AG04450 (cell line): ENCODE results near the gene TMPRSS15. TPM values are rescaled to one million over a fixed set of nuclear protein-coding genes. Genes with fewer than 3 reads are reported as not detected.
"Not testable (repeated sequence)": the region's sequence is repeated elsewhere in the genome, so short reads cannot be mapped to it uniquely, and the experiment has no call there.

Source experiments
- CTCF ChIA-PET: fragments of 300-600, 350-600 bp; formaldehyde crosslinking; extraction: SDS; loops from one replicate; lab custom pipeline; 2022; ENCODE audit warnings: antibody characterized with exemption, inconsistent platforms; lab: Charles Lee
- POLR2A ChIA-PET: fragments of 350-600 bp; formaldehyde crosslinking; extraction: SDS; loops from one replicate; lab custom pipeline; 2021; ENCODE audit warnings: antibody characterized with exemption, inconsistent platforms; lab: Yijun Ruan, JAX
- DNase-seq: peaks from one replicate; pipeline ENCODE4 v3.0.0-alpha.2; 2011; ENCODE audit warnings: low read depth, low spot score
- H3K27ac ChIP-seq: one replicate; pipeline ENCODE4 v1.5.1; 2012; ENCODE audit warnings: low read depth, low read length, control low read depth
- H3K27me3 ChIP-seq: one replicate; pipeline ENCODE4 v1.6.0; 2012; ENCODE audit warnings: low read length; ENCODE audit not compliant: control insufficient read depth, insufficient read depth
- H3K4me3 ChIP-seq: 2 replicates; pipeline ENCODE4 v1.5.1; 2011; ENCODE audit warnings: mild to moderate bottlenecking, low read depth, low read length, control low read depth
- H3K9me3 ChIP-seq: 2 replicates; pipeline ENCODE4 v1.5.1; 2012; ENCODE audit warnings: low read length; ENCODE audit not compliant: control insufficient read depth, insufficient read depth
- CTCF ChIP-seq: IDR thresholded peaks from 2 replicates; pipeline ENCODE4 v1.5.1; 2011; ENCODE audit warnings: low read depth, low read length, control low read depth, inconsistent platforms
- polyA plus RNA-seq: library from polyadenylated mRNA; depleted of rRNA; stranded (reverse); fragments of >200 nt; gene quantifications from 2 replicates; pipeline ENCODE4 v1.2.3, GENCODE V29; 2011

The TMPRSS15 gene
- polyA plus RNA-seq, 1 experiment: not detected

- DNase-seq: no peak
- CTCF ChIA-PET: no interaction called here
- TF ChIP-seq CTCF: no peak
Measured at GRCh38 chr21:18409579-18409978, 6.0 kb upstream of the TMPRSS15 start.

GRCh38 chr21:18398843-18399242 lies 4.7 kb downstream of the TMPRSS15 start:
- H3K27me3 ChIP-seq: no peaks in the 10 kb centered on the region
- peaks cover 4% of the 10 kb centered on the region; the same call in 1 of the 2 replicates for H3K9me3 ChIP-seq
- CTCF ChIA-PET: no interaction called here
- no peak for DNase-seq
- no peak overlapping the region for H3K27ac ChIP-seq
- no peak for TF ChIP-seq CTCF
- no peak overlapping the region for H3K4me3 ChIP-seq
- POLR2A ChIA-PET: no interaction called here

More at GRCh38 chr21:18409579-18409978, 6.0 kb upstream of the TMPRSS15 start:
- no peaks in the 10 kb centered on the region for H3K27me3 ChIP-seq
- no peak overlapping the region for H3K4me3 ChIP-seq
- POLR2A ChIA-PET: no interaction called here
- peaks cover 7% of the 10 kb centered on the region; the same call in 1 of the 2 replicates for H3K9me3 ChIP-seq
- no peak overlapping the region for H3K27ac ChIP-seq

GRCh38 chr21:18387994-18388393 lies 15.6 kb downstream of the TMPRSS15 start:
- no peak overlapping the region for H3K4me3 ChIP-seq
- no peak for DNase-seq
- no peak for TF ChIP-seq CTCF
- CTCF ChIA-PET: no interaction called here
- POLR2A ChIA-PET: no interaction called here
- H3K27ac ChIP-seq: no peak overlapping the region
- peaks cover 13% of the 10 kb centered on the region for H3K9me3 ChIP-seq
- H3K27me3 ChIP-seq: no peaks in the 10 kb centered on the region

- POLR2A ChIA-PET: no interaction called here
- no peaks in the 10 kb centered on the region for H3K27me3 ChIP-seq
- CTCF ChIA-PET: interaction anchor here (1.0 kb wide), 1 partner anchor 31 kb away, joined by 3 read pairs; no protein-coding TSS in a partner anchor
- DNase-seq: no peak
- no peak overlapping the region for H3K27ac ChIP-seq
- H3K9me3 ChIP-seq: peaks cover 5% of the 10 kb centered on the region; the same call in 1 of the 2 replicates
- TF ChIP-seq CTCF: no peak
- no peak overlapping the region for H3K4me3 ChIP-seq
Measured at GRCh38 chr21:18384771-18385170, 18.8 kb downstream of the TMPRSS15 start.

- H3K27ac ChIP-seq, H3K27me3 ChIP-seq, H3K4me3 ChIP-seq, H3K9me3 ChIP-seq, CTCF ChIA-PET, POLR2A ChIA-PET, DNase-seq: not testable (repeated sequence)
Measured at GRCh38 chr21:18382934-18383619, 20.5 kb downstream of the TMPRSS15 start.
